ENCODE measurements around the gene HOXB2.

Gene HOXB2

GRCh38 chr17:48547808-48548522 is 3.1 kb upstream of the HOXB2 start:
- TF ChIP-seq CTCF (IDR thresholded peaks at IDR 0.05; ENCODE audit: low read depth, low read length, missing control alignments) = no peak
- no peak for DNase-seq (ENCODE audit: extremely low read depth, low read depth)
- no peak overlapping the region for H3K4me3 ChIP-seq (replicated peaks; ENCODE audit: low read depth, low read length)

GRCh38 chr17:48546924-48547807 is 2.3 kb upstream of the HOXB2 start:
- no peak for DNase-seq (ENCODE audit: extremely low read depth, low read depth)
- TF ChIP-seq CTCF (IDR thresholded peaks at IDR 0.05; ENCODE audit: low read depth, low read length, missing control alignments) = no peak
- H3K4me3 ChIP-seq (replicated peaks; ENCODE audit: low read depth, low read length) = no peak overlapping the region

GRCh38 chr17:48546137-48546923 is 1.4 kb upstream of the HOXB2 start:
- TF ChIP-seq CTCF (IDR thresholded peaks at IDR 0.05; ENCODE audit: low read depth, low read length, missing control alignments) = no peak
- H3K4me3 ChIP-seq (replicated peaks; ENCODE audit: low read depth, low read length) = no peak overlapping the region
- no peak for DNase-seq (ENCODE audit: extremely low read depth, low read depth)

GRCh38 chr17:48545539-48545938 is 630 bp upstream of the HOXB2 start:
- DNase-seq (ENCODE audit: extremely low read depth, low read depth) = no peak
- no peak for TF ChIP-seq CTCF (IDR thresholded peaks at IDR 0.05; ENCODE audit: low read depth, low read length, missing control alignments)
- H3K4me3 ChIP-seq (replicated peaks; ENCODE audit: low read depth, low read length) = no peak overlapping the region; the same call in 1 of the 2 replicates

- H3K4me3 ChIP-seq (replicated peaks; ENCODE audit: low read depth, low read length) = peak overlapping the region; percentile 69
- no peak for TF ChIP-seq CTCF (IDR thresholded peaks at IDR 0.05; ENCODE audit: low read depth, low read length, missing control alignments)
- no peak for DNase-seq (ENCODE audit: extremely low read depth, low read depth)
Measured at GRCh38 chr17:48544349-48545021, 424 bp downstream of the HOXB2 start.

GRCh38 chr17:48543854-48544348 is 1.0 kb downstream of the HOXB2 start:
- no peak for DNase-seq (ENCODE audit: extremely low read depth, low read depth)
- no peak for TF ChIP-seq CTCF (IDR thresholded peaks at IDR 0.05; ENCODE audit: low read depth, low read length, missing control alignments)

More at GRCh38 chr17:48543854-48544348, 1.0 kb downstream of the HOXB2 start:
- H3K4me3 ChIP-seq (replicated peaks; ENCODE audit: low read depth, low read length) = peak overlapping the region; percentile 69
